Measurements from ENCODE around the gene MRPL34.
A peak's percentile ranks its signal among the peaks of the same experiment; 100 is the strongest.

DNA sequence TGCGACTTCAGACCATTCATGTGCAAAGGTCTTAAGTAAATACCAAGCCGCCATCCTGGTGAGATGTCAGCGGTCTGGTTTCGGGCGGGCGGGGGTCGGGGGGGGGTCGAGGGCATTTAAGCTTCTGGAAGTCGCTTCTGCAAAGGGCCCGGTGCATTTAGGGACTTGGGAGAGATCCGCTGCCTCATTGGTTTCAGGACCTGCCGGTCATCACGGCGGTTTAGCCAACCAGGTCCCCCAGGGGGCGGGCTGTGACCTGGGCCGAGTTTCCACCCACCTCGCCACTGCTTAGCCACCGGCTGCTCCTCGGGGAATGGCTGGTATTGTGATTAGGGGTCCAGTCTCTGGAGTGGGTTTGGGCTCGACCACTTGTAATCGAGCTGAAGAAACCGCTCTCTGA lies 16.2 kb upstream of the MRPL34 start:
- TF ChIP-seq JUND (IDR thresholded peaks at IDR 0.05): no peak
- TF ChIP-seq, protein P1, sequence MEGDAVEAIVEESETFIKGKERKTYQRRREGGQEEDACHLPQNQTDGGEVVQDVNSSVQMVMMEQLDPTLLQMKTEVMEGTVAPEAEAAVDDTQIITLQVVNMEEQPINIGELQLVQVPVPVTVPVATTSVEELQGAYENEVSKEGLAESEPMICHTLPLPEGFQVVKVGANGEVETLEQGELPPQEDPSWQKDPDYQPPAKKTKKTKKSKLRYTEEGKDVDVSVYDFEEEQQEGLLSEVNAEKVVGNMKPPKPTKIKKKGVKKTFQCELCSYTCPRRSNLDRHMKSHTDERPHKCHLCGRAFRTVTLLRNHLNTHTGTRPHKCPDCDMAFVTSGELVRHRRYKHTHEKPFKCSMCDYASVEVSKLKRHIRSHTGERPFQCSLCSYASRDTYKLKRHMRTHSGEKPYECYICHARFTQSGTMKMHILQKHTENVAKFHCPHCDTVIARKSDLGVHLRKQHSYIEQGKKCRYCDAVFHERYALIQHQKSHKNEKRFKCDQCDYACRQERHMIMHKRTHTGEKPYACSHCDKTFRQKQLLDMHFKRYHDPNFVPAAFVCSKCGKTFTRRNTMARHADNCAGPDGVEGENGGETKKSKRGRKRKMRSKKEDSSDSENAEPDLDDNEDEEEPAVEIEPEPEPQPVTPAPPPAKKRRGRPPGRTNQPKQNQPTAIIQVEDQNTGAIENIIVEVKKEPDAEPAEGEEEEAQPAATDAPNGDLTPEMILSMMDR (IDR thresholded peaks at IDR 0.05; ENCODE audit: low read depth, low read length, missing input control): no peak
- TF ChIP-seq HNF4A (conservative IDR thresholded peaks at IDR 0.05): no peak
- TF ChIP-seq REST (IDR thresholded peaks at IDR 0.05): no peak
- no peak for TF ChIP-seq RXRA (IDR thresholded peaks at IDR 0.05)
- TF ChIP-seq RAD21 (IDR thresholded peaks at IDR 0.05): no peak
- no peak for TF ChIP-seq YY1 (IDR thresholded peaks at IDR 0.05)
- TF ChIP-seq SP1 (IDR thresholded peaks at IDR 0.05): peak; percentile 19
- TF ChIP-seq, protein P2, sequence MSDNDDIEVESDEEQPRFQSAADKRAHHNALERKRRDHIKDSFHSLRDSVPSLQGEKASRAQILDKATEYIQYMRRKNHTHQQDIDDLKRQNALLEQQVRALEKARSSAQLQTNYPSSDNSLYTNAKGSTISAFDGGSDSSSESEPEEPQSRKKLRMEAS (IDR thresholded peaks at IDR 0.05): no peak
- TF ChIP-seq, protein P3, sequence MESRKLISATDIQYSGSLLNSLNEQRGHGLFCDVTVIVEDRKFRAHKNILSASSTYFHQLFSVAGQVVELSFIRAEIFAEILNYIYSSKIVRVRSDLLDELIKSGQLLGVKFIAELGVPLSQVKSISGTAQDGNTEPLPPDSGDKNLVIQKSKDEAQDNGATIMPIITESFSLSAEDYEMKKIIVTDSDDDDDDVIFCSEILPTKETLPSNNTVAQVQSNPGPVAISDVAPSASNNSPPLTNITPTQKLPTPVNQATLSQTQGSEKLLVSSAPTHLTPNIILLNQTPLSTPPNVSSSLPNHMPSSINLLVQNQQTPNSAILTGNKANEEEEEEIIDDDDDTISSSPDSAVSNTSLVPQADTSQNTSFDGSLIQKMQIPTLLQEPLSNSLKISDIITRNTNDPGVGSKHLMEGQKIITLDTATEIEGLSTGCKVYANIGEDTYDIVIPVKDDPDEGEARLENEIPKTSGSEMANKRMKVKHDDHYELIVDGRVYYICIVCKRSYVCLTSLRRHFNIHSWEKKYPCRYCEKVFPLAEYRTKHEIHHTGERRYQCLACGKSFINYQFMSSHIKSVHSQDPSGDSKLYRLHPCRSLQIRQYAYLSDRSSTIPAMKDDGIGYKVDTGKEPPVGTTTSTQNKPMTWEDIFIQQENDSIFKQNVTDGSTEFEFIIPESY (IDR thresholded peaks at IDR 0.05): no peak
- TF ChIP-seq EGR1 (IDR thresholded peaks at IDR 0.05; ENCODE audit: low read depth in 2 of 2): no peak
- TF ChIP-seq NR2F2 (IDR thresholded peaks at IDR 0.05): no peak
- no peak for TF ChIP-seq TAF1 (conservative IDR thresholded peaks at IDR 0.05)
